Measurements from ENCODE around the gene CNGA4. TPM values are rescaled to one million over a fixed set of nuclear protein-coding genes. Genes with fewer than 3 reads are reported as not detected.

The CNGA4 gene
- total and polyA plus RNA-seq, 2 donors (not counting 1 experiment from before 2014, with no cell fraction given), result 0.79 to 1.9 TPM

- no peak for DNase-seq
- TF ChIP-seq CTCF (IDR thresholded peaks at IDR 0.05) (no peak), EZH2 (IDR thresholded peaks at IDR 0.05; ENCODE audit: borderline replicate concordance, insufficient read depth, low read depth, low read length, poor library complexity, severe bottlenecking) (no peak)
- 67% methylated on average over 1 of the region's 1 CpG for WGBS (ENCODE audit: insufficient coverage)
- ATAC-seq (ENCODE audit: low read depth), result no peak
- no peaks in the 10 kb centered on the region for H3K9me3 Mint-ChIP-seq (ENCODE audit: insufficient read depth)
- ChIA-PET POLR2A (no interaction called here), CTCF (no interaction called here)
- Histone ChIP-seq H3K9ac (ENCODE audit: low read length) (no peak overlapping the region), H2AFZ (ENCODE audit: insufficient read depth, low read depth, low read length, poor library complexity, severe bottlenecking) (no peak overlapping the region), H3K27me3 (replicated peaks in 1 of 4; ENCODE audit: control extremely low read depth in 1 of 4, control insufficient read depth in 3 of 4, insufficient read depth in 4 of 4, low read length in 3 of 4) (no peaks in the 10 kb centered on the region), H3K79me2 (ENCODE audit: control insufficient read depth, insufficient read depth, low read length) (no peaks in the 10 kb centered on the region), H3K4me3 (ENCODE audit: control extremely low read depth in 1 of 5, extremely low read depth in 1 of 5, insufficient read depth in 1 of 5, low read depth in 2 of 5, low read length in 4 of 5) (no peak overlapping the region), H3K4me2 (replicated peaks; ENCODE audit: low read depth, low read length, poor library complexity, severe bottlenecking) (no peak overlapping the region), H3K27ac (ENCODE audit: low read length in 2 of 2) (no peak overlapping the region), H3K4me1 (ENCODE audit: control insufficient read depth in 2 of 2, insufficient read depth in 2 of 2, low read length in 2 of 2) (no peaks in the 10 kb centered on the region), H3K9me3 (ENCODE audit: control extremely low read depth in 1 of 3, control insufficient read depth in 2 of 3, insufficient read depth in 1 of 3, low read length in 2 of 3) (no peaks in the 10 kb centered on the region), H4K20me1 (ENCODE audit: control insufficient read depth, insufficient read depth, low read length, poor library complexity, severe bottlenecking) (no peaks in the 10 kb centered on the region), H3K36me3 (replicated peaks in 1 of 2; ENCODE audit: control extremely low read depth in 1 of 2, control insufficient read depth in 1 of 2, extremely low read depth in 1 of 2, insufficient read depth in 2 of 2, low read length in 1 of 2) (no peaks in the 10 kb centered on the region)
- no peak overlapping the region for H3K27ac Mint-ChIP-seq
- intact Hi-C loops (cut with micrococcal nuclease), result no loop called here
- no peaks in the 10 kb centered on the region for H3K27me3 Mint-ChIP-seq
- no peak overlapping the region for H3K4me3 Mint-ChIP-seq
- H3K4me1 Mint-ChIP-seq, result no peaks in the 10 kb centered on the region
These were observed 44.8 kb upstream of the CNGA4 start for GRCh38 chr11:6194065-6194581.

GRCh38 chr11:6196396-6196795 is 42.5 kb upstream of the CNGA4 start:
- Mint-ChIP-seq H3K9me3 (ENCODE audit: insufficient read depth) (no peaks in the 10 kb centered on the region), H3K27me3 (no peaks in the 10 kb centered on the region), H3K27ac (no peak overlapping the region), H3K4me1 (no peaks in the 10 kb centered on the region), H3K4me3 (no peak overlapping the region)
- Histone ChIP-seq H3K4me3 (ENCODE audit: control extremely low read depth in 1 of 5, extremely low read depth in 1 of 5, insufficient read depth in 1 of 5, low read depth in 2 of 5, low read length in 4 of 5) (no peak overlapping the region), H3K27ac (ENCODE audit: low read length in 2 of 2) (no peak overlapping the region), H3K4me1 (ENCODE audit: control insufficient read depth in 2 of 2, insufficient read depth in 2 of 2, low read length in 2 of 2) (no peaks in the 10 kb centered on the region), H2AFZ (ENCODE audit: insufficient read depth, low read depth, low read length, poor library complexity, severe bottlenecking) (no peak overlapping the region), H4K20me1 (ENCODE audit: control insufficient read depth, insufficient read depth, low read length, poor library complexity, severe bottlenecking) (no peaks in the 10 kb centered on the region), H3K79me2 (ENCODE audit: control insufficient read depth, insufficient read depth, low read length) (no peaks in the 10 kb centered on the region), H3K27me3 (replicated peaks in 1 of 4; ENCODE audit: control extremely low read depth in 1 of 4, control insufficient read depth in 3 of 4, insufficient read depth in 4 of 4, low read length in 3 of 4) (no peaks in the 10 kb centered on the region), H3K9ac (ENCODE audit: low read length) (no peak overlapping the region), H3K4me2 (replicated peaks; ENCODE audit: low read depth, low read length, poor library complexity, severe bottlenecking) (no peak overlapping the region), H3K36me3 (replicated peaks in 1 of 2; ENCODE audit: control extremely low read depth in 1 of 2, control insufficient read depth in 1 of 2, extremely low read depth in 1 of 2, insufficient read depth in 2 of 2, low read length in 1 of 2) (no peaks in the 10 kb centered on the region), H3K9me3 (ENCODE audit: control extremely low read depth in 1 of 3, control insufficient read depth in 2 of 3, insufficient read depth in 1 of 3, low read length in 2 of 3) (no peaks in the 10 kb centered on the region)
- ChIA-PET CTCF (no interaction called here), POLR2A (no interaction called here)
- intact Hi-C loops (cut with micrococcal nuclease), result no loop called here
- TF ChIP-seq EZH2 (IDR thresholded peaks at IDR 0.05; ENCODE audit: borderline replicate concordance, insufficient read depth, low read depth, low read length, poor library complexity, severe bottlenecking) (no peak), CTCF (IDR thresholded peaks at IDR 0.05) (no peak)
- WGBS (ENCODE audit: insufficient coverage), result no CpG with 5 or more reads among the region's 4 CpGs
- ATAC-seq (ENCODE audit: low read depth) (no peak), DNase-seq (no peak)

All from B cell (primary cell).